Cardiac fibroblast (primary cell): ENCODE measurements around the gene PEX5L.

Source experiments
- DNase-seq, 2 donors: peaks; one replicate each; pipeline versions ENCODE4 v3.0.0 to v3.0.0-alpha.2; 2010; ENCODE audit warnings: low read depth in 2 of 2
- H3K4me3 ChIP-seq, 2 donors: replicated peaks in 1 of 2; 1 replicate in 1 of 2; 2 replicates in 1 of 2; pipeline ENCODE4 v1.5.1; 2011; ENCODE audit warnings: low read depth in 2 of 2, low read length in 2 of 2, mild to moderate bottlenecking in 2 of 2, moderate library complexity in 1 of 2
- CTCF ChIP-seq: IDR thresholded peaks from one replicate; pipeline ENCODE4 v1.5.1; 2011; ENCODE audit warnings: low read depth, mild to moderate bottlenecking, low read length, inconsistent platforms

PEX5L gene

DNA sequence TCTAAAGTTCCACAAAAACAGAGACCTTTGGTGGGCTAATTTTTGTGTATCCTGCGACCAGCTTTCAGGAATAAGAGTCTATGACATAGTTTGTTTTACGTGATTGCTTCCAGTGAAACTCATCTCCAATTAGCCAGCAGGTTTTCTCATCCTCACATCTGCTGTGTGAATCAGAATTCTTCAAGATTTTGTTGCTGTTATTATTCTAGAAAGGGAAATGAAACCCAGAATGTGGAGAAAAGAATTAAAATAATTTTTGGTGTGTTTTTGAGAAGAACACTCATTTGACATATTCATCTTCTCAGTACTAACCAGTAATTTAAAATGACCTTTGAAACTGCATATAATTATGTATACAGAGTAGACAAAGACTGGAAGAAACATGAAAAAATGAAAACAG is 208.0 kb downstream of the PEX5L start:
- TF ChIP-seq CTCF = no peak
- no peak for DNase-seq
- no peak overlapping the region for H3K4me3 ChIP-seq

- H3K4me3 ChIP-seq = no peak overlapping the region
- no peak for DNase-seq
- TF ChIP-seq CTCF = no peak
Observed at GRCh38 chr3:179826247-179826637, 210.5 kb downstream of the PEX5L start.

- TF ChIP-seq CTCF = no peak
- H3K4me3 ChIP-seq = no peak overlapping the region
- no peak for DNase-seq
Observed at GRCh38 chr3:179825527-179826246, 211.1 kb downstream of the PEX5L start.

DNA sequence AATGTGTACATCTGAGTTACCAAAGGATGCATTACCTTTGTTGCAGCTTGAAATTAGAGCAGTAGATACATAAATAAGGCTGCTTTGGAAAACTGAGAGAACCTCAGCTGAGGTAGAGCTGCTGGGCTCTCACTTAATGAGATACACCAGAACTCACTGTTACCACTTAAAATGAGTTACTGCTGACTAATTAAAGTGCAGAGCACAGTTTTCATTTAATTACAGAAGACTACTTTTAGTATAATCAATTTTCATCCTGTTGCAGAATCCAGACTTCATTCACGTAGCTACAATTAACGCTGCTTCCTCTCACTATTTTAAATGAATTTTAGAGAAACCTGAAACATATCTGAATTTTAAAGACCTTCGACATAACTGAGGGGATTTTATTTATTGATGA is 214.4 kb downstream of the PEX5L start:
- TF ChIP-seq CTCF = no peak
- DNase-seq = no peak
- no peak overlapping the region for H3K4me3 ChIP-seq

DNA sequence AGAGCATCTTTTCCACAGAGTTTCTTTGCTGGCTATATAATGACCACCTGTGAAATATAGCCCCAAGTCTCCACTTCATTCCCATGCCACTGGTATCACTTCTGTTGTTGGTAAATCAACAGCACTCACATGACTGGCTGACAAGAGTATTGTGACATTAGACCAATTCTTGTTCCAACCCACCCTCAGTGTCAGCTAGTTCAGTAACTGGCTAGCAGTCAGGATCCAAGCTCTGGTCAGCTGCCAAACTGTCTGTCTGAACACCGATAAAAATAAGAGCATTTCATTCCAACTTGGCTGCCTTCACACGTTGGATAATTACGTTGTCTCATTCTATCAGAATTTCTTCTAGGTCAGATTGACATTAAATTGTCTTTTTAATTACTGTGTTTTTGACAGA is 217.4 kb downstream of the PEX5L start:
- TF ChIP-seq CTCF = no peak
- DNase-seq = peak in 1 of 2 donors; percentile 22
- no peak overlapping the region for H3K4me3 ChIP-seq

DNA sequence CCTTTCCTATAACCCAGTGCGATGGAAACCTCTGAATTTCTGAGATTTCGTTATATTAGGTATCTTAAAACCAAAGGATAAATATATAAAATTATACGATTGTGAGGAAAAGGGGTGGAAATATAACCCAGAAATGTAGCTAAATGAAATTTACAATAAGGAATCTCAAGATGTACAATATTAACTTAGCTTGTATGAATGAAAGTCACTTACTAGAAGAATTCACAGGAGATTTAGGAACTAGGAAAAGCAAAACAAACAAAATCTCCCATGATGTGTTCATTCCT is 224.7 kb downstream of the PEX5L start:
- no peak overlapping the region for H3K4me3 ChIP-seq
- no peak for TF ChIP-seq CTCF
- no peak for DNase-seq
